Ovary (tissue), 9 donors: ENCODE results near the gene MUC12. TPM values are rescaled to one million over a fixed set of nuclear protein-coding genes. Genes with fewer than 3 reads are reported as not detected.

Source experiments
- DNase-seq, 5 donors: peaks; one replicate each; pipeline ENCODE4 v3.0.0-alpha.2; 2019 to 2020
- H3K27ac ChIP-seq, 2 donors: fragments of 200-600 bp; one replicate each; pipeline versions ENCODE4 v1.5.1 to v1.8.0; 2019 to 2022
- H3K27me3 ChIP-seq: fragments of 200-600 bp; one replicate; pipeline ENCODE4 v1.8.0; 2022
- H3K36me3 ChIP-seq: fragments of 200-600 bp; sonication (generic); one replicate; pipeline ENCODE4 v1.5.1; 2019
- H3K4me1 ChIP-seq: one replicate; pipeline ENCODE4 v1.8.1; 2013; ENCODE audit warnings: mild to moderate bottlenecking, moderate library complexity; ENCODE audit not compliant: insufficient read depth
- H3K4me3 ChIP-seq: fragments of 200-600 bp; sonication (generic); one replicate; pipeline ENCODE4 v1.5.1; 2017
- H3K9me3 ChIP-seq, 2 donors: fragments of 200-600 bp in 1 of 2; sonication (generic) in 1 of 2; one replicate each; pipeline versions ENCODE4 v1.5.1 to v1.8.1; 2013 to 2019; ENCODE audit warnings: mild to moderate bottlenecking in 1 of 2, moderate library complexity in 1 of 2
- CTCF ChIP-seq, 3 donors: fragments of 450-650 bp in 2 of 3; fragments of 200-600 bp in 1 of 3; IDR thresholded peaks; one replicate each; pipeline versions ENCODE4 v1.5.1 to v1.8.0; 2016 to 2022; ENCODE audit warnings: antibody characterized with exemption in 3 of 3, mild to moderate bottlenecking in 1 of 3
- EP300 ChIP-seq: sonication (generic); formaldehyde crosslinking; IDR thresholded peaks from one replicate; pipeline ENCODE4 v1.6.1; 2017; ENCODE audit warnings: antibody characterized with exemption
- POLR2A ChIP-seq: fragments of 450-650 bp; IDR thresholded peaks from one replicate; pipeline ENCODE4 v1.6.1; 2017; ENCODE audit warnings: antibody characterized with exemption, mild to moderate bottlenecking, moderate library complexity
- WGBS, 3 donors: extraction: QIAGEN DNeasy Blood & Tissue Kit in 1 of 3; methylation state at CpG; one replicate each; pipeline versions ENCODE4 v1.1.5 to v1.1.7; 2013 to 2017; 5-methylcytosine and 5-hydroxymethylcytosine counted together
- intact Hi-C, 4 donors: fragments of 100-400 bp; cut with DNase I; formaldehyde crosslinking; loops; one replicate each; pipeline versions ENCODE4 v1.11.0 to v1.15.1; 2022 to 2023
- polyA plus RNA-seq, 2 donors: library from polyadenylated mRNA; stranded (reverse); fragments of 200-250 nt in 1 of 2; fragments of 350-450 nt in 1 of 2; fragmentation: Illumina TruSeq in 1 of 2; extraction: RNeasy Lipid Tissue Mini Kit (QIAGEN cat#74804) in 1 of 2; gene quantifications; one replicate each; pipeline ENCODE4 v1.2.3, GENCODE V29; 2013 to 2014
- total RNA-seq, 7 donors: library from RNA; depleted of rRNA in 2 of 7; stranded (reverse); fragments of >200 nt in 2 of 7; fragmentation: NEBNext Ultra II Directional in 3 of 7; extraction: Animal tissue kit (Norgen Biotek cat#: 25700) in 3 of 7; gene quantifications; one replicate each; pipeline versions ENCODE4 v1.1.0 to v1.2.4, GENCODE V29; 2016 to 2023
- donor health status: DM: no; HTN: no; CAD: no; lungs with moderate emphysema.
- donor health status: DM: no; HTN: no; CAD: no.
- donor health status: Bipolar disorder and iron deficiency.
- donor health status: DM: yes; HTN: yes; CAD: no.
- donor health status: DM: no; HTN: no; CAD: no.
- donor health status: DM: yes; HTN: yes; CAD: no.

MUC12 gene
- total and polyA plus RNA-seq, 9 donors, result 0.22 to 2.2 (median 0.62) TPM; not detected in 2

- DNase-seq, result no peak
- Histone ChIP-seq H3K27me3 (no peaks in the 10 kb centered on the region), H3K36me3 (no peaks in the 10 kb centered on the region), H3K4me1 (peaks cover 2% of the 10 kb centered on the region), H3K9me3 (no peaks in the 10 kb centered on the region), H3K27ac (no peak overlapping the region), H3K4me3 (no peak overlapping the region)
- TF ChIP-seq POLR2A (no peak), EP300 (no peak), CTCF (IDR thresholded peaks at IDR 0.05) (no peak)
- WGBS, 3 donors, result 45% methylated on average over 14 of the region's 14 CpGs
- intact Hi-C loops, result no loop called here
These were observed 2.0 kb downstream of the MUC12 start for GRCh38 chr7:100971111-100972001.

DNA sequence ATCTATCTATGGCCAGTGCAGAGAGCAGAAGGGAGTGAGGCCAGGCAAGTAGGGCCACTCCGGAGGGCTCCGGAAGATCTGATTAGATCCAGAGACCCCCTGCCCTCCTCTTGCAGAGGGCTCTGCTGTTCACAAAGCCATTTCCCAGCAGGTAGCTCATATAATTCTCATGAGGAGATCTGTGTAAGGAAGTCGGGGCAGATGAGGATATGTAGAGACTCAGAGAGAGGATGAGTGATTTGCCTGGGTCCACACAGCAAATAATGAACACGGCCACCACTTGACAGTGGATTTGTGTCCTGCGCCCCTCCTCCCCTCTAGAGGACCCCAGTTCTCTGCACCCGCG lies 2.6 kb downstream of the MUC12 start:
- Histone ChIP-seq H3K9me3 (no peaks in the 10 kb centered on the region), H3K36me3 (no peaks in the 10 kb centered on the region), H3K27ac (no peak overlapping the region), H3K27me3 (no peaks in the 10 kb centered on the region), H3K4me3 (no peak overlapping the region), H3K4me1 (no peaks in the 10 kb centered on the region)
- WGBS, 3 donors, result 56 to 65% (median 59%) methylated on average over 7 of the region's 7 CpGs
- intact Hi-C loops, result no loop called here
- no peak for DNase-seq
- no peak for TF ChIP-seq POLR2A
- no peak for TF ChIP-seq EP300
- TF ChIP-seq CTCF (IDR thresholded peaks at IDR 0.05), result no peak

GRCh38 chr7:100974021-100974420 lies 4.7 kb downstream of the MUC12 start:
- H3K9me3 ChIP-seq, result no peaks in the 10 kb centered on the region
- no peak overlapping the region for H3K27ac ChIP-seq
- no peaks in the 10 kb centered on the region for H3K4me1 ChIP-seq
- no peak overlapping the region for H3K4me3 ChIP-seq
- 83 to 94% (median 87%) methylated on average over 2 of the region's 2 CpGs for WGBS, 3 donors
- H3K36me3 ChIP-seq, result no peaks in the 10 kb centered on the region
- TF ChIP-seq EP300 (no peak), POLR2A (no peak), CTCF (IDR thresholded peaks at IDR 0.05) (no peak)
- DNase-seq, result no peak
- intact Hi-C loops, result no loop called here
- no peaks in the 10 kb centered on the region for H3K27me3 ChIP-seq

GRCh38 chr7:100975371-100975821 lies 6.0 kb downstream of the MUC12 start:
- 60 to 68% (median 67%) methylated on average over 3 of the region's 3 CpGs for WGBS, 3 donors
- intact Hi-C loops, result no loop called here
- Histone ChIP-seq H3K9me3 (no peaks in the 10 kb centered on the region), H3K36me3 (no peaks in the 10 kb centered on the region), H3K4me1 (no peaks in the 10 kb centered on the region), H3K27me3 (no peaks in the 10 kb centered on the region), H3K27ac (no peak overlapping the region), H3K4me3 (no peak overlapping the region)
- no peak for DNase-seq
- no peak for TF ChIP-seq POLR2A
- no peak for TF ChIP-seq EP300

DNA sequence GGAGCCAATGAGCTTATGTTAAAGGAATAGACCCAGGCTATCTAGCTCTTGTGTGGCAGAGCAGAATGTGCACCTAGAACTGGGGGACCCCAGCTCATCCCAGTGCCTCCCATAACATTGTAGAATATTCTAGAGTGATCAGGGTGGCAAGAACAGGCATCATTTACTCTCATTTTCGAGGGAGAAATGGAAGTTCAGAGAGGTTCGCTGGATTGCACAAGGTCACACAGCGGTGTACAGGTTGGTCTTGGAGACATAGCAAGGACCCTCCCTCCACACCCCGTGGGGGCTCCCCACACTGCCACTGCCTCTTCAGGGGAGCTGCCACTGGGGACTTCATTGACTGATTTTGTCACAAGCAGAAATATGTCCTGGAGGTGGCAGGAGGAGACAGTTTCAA lies 8.9 kb downstream of the MUC12 start:
- no peak for DNase-seq
- Histone ChIP-seq H3K36me3 (no peaks in the 10 kb centered on the region), H3K4me1 (no peaks in the 10 kb centered on the region), H3K27me3 (no peaks in the 10 kb centered on the region), H3K9me3 (no peaks in the 10 kb centered on the region), H3K27ac (no peak overlapping the region), H3K4me3 (no peak overlapping the region)
- 77 to 86% (median 81%) methylated on average over 4 of the region's 4 CpGs for WGBS, 3 donors
- TF ChIP-seq CTCF (IDR thresholded peaks at IDR 0.05), result no peak
- no peak for TF ChIP-seq POLR2A
- no peak for TF ChIP-seq EP300
- intact Hi-C loops, result no loop called here
